DMS 273 (cell line): ENCODE data around the gene CETN2.
"Not testable (repeated sequence)": the region's sequence is repeated elsewhere in the genome, so short reads cannot be mapped to it uniquely, and the experiment has no call there.

Experiments
- DNase-seq: peaks from one replicate; lab custom pipeline; 2025; ENCODE audit not compliant: unreplicated experiment; lab: John Stamatoyannopoulos, UW

Gene CETN2

DNA sequence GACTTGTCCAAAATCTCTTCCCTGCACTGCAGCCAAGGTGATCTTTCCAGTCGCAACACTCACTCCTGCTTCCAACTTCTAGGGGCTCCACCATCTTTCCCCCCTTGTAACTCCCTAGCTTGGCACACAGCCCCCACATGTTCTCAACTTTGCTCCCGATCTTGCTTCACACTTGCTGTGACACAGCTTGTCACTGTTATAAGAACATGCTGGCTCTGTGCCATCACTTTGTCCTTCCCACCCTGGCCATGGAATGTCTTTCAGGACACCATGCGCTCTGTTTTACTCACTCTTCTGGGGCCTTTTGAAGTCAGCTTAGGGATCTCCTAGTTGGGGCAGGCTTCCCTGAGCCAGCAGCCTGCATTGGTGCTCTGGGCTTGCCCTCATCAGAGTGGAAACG is 2.8 kb upstream of the CETN2 start:
- no peak for DNase-seq

DNA sequence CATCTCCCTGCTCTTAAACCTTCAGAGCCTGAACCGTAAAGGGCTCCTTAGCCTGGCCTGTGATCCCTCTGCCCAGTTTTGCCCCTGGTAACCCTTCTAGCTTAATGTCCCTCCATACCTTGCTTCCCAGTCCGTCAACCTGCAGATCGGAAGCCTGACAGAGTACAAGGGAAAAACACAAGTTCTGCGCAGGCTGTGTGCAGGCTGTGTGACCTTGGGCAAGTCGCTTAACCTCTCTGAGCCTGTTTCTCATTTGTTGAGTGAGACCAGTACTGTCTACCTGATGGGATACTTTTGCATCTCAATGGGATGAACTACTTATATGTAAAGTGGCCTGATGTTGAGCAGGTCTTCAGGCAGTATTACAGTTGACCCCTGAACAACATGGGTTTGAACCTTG is 2.0 kb upstream of the CETN2 start:
- no peak for DNase-seq

DNA sequence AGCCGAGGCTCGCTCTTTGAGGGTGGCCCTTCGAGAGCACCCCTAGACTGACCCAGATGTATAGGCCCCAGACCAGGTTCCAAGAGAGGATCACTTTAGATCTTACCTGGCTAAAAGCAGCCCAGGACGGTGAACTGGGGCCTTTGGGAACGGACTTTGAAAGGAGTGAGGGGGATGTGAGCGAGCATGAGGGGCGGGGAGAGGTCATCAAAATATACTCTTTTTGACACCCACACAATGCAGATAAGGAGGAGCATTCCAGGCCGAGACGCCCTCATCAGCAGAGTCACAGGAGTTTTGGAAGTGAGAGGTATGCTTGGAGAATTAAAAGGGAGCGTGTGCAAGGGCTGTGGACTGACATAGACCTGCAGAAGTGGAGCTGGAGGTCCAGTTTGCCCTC is 834 bp upstream of the CETN2 start:
- DNase-seq, result no peak

DNA sequence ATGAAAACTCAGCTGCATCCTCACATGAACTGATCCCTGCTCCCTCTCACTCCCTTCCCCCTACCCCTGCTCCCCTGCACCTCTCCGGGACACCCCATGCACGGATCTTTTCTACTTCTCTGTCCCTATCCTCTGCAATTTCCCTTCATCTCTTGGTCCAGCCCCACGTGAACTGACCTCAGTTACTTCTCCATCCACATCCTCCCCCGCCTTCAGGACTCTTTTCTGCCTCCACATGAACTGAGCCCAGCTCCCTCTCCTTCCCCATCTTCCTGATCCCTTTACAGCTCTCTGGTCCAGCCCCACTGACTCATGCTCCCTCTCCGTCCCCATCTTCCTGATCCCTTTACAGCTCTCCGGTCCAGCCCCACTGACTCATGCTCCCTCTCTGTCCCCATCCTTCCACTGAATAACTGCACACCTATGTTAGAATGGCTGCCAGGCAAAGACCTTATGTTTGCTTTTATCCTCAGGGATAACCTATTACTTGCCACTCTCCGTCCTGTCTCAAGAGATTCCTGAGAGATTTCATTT is 5.6 kb downstream of the CETN2 start:
- no peak for DNase-seq

DNA sequence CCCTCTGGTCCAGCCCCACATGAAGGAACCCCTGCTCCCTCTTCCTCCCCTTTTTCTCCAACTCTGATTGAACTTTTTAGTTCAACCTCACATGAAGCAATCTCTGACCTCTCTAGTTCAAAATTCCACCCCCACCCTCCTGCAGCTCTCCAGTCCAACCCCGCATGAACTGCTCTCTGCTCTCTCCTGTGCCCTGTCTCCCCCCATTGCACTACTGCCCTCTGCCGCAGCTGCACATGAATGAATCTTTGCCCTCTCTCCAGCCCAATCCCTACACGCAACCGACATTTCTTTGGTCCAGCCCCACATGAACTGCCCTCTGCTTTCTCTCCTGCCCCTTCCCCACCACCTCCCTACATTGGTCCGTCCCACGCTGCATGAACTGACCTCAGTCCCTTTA is 6.9 kb downstream of the CETN2 start:
- no peak for DNase-seq

DNA sequence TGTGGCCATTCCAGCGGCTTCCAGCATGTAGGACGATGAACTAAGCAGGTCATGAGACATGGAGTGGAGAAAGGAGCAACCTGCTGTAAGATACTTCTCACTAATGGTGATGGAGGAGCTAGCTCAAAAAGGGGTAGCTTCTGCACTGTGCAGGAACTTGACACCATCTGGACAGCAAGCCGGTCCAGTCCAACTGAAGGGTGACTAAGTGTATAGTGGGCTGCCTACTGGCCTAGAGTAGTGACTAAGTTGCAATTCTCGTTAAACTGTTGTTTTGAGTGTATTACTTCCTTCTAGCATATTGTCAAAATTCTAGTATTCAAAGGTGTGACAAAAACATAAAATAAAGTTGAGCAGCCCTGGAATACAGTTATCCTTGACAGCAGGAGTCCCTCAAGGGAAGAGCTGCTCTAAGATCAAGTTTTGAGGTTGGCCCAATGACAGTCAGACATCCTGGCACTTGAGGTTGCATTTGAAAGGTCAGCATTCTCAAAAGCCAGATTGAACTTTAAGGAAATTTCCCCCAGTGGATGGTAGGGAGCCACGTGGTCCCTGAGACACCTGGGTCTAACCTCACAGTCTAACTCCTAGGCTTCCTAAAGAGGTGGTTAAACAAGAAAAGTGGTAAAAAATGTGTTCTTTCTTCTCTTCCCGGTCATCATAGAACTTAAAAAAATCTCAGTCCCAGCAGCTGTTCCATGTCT is 8.0 kb downstream of the CETN2 start:
- DNase-seq, result no peak

DNA sequence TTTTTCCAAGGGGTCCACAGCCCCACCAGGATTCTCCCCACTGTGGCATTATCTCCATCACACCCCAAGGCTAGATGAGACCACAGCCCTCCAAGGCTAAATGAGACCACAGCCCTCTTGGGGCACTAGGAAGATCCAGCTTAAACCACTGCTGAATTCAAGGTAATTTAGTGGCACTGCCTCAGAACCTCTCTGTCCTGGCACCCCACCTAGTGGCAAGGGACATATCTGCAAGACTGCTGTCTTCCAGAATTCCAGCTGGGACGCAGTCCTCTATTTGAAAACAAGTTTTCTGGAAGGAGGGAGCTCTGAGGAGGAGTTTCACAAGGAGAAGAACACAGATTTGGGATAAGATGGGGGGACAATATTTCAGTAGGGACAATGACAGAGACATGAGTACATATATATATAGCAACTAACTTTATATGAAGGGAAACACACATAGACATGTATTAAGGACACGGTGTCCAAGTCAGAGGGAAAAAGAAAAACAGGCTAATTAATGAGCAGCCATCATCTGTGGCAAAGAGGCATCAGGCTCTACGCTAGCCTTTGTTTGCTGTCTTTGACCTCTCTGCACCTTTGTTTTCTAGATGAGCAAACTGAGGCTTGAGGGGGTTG is 9.3 kb downstream of the CETN2 start:
- peak; percentile 88 for DNase-seq

DNA sequence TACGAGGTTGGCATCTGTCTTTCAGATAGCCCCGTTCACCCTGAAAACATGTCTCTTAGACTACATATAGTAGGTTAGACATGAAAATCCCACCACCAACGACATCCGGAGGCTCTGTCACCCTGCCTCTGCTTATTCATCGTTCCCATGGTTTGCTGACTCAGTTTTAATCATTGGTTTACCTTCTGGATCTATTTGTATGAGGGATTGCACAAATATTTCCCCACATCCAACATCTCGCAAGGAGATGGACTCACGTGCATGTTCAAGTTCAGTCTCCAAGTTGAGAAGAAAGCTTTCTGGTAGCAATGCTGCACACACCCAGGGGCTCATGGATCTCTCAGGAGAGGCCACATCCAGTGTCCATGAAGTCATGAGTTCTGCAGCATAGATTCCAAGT is 10.8 kb downstream of the CETN2 start:
- no peak for DNase-seq

DNA sequence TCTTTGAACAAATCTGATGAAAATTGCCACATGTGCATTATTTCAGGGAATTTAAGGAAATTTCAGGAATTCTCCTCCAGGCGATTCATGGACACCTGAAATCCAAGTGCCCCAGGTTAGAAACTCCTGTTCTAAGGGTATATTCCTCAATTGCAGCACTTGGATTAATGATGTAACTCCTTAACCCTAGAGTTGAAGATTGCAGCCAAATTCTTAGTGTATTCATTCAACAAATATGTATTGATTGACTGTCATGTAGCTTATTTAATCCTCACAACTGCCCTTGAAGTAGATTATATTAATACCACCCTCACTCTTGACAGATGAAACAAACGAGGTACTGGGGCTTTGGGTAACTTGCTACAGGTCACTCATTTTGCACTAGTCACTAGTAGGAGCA is 11.3 kb downstream of the CETN2 start:
- no peak for DNase-seq

DNA sequence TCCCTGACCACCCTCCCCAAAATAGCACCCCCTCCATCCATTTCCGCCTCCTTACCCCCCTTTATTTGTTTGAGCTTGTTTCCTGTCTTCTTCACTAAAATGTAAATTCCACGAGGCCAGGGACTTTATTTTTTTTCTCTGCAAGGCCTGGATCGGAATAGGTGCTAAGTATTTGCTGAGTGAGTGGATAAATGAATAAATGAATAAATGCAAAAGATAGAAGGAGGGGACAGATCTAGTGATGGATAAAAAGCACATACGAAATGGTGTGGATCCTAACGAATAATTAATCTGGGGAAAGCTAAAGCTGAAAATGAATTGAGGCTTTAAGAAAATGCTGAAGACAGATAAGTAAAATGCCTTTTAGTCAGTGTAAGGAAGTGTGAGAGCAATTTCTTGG is 12.2 kb downstream of the CETN2 start:
- no peak for DNase-seq

DNA sequence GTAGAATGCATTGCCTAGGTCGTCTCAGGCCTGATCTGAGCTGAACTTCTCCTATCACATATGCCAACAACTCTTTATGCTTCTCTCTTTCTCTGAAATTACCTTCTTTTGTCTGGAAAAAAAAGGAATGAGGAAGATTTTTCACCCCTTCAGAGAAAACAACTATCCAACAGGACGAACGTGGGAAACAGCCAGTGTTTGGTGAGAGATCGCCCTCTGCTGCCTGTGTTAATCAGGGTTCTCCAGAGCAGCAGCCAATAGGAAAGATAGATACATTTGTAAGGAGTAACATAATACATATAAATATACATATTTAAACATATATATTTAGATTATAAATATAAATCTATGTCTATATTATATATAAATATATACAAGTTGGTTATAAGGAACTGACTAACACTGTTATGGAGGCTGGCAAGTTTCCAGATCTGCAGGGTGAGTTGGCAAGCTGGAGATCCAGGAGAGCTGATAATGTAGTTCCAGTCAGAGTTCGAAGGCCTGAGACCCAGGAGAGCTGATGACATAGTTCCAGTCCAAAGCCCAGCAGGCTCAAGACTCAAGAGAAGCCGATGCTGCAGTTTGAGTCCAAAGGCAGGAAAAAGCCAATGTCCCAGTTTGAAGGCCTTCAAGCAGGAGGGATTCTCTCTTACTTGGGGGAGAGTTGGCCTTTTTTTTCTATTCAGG is 13.3 kb downstream of the CETN2 start:
- peak; percentile 79 for DNase-seq

DNA sequence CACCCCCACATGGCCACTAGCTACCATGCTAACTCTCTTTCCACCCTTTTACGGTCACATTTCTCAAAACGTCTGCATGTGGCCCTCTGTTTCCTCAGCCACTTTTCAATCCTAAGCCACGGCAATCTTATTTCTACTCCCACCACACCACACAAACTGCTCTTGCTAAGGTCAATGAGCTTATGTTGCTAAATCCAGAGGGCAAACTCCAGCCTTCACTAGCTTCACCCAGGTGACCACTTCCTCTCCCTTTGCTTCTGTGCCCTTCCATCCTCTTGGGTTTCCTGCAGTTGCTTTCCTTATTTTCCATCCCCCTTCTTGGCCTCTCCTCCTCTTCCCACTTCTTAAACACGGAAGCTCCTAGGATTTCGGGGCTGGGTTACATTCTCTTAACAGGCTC is 16.5 kb downstream of the CETN2 start:
- DNase-seq, result no peak

DNA sequence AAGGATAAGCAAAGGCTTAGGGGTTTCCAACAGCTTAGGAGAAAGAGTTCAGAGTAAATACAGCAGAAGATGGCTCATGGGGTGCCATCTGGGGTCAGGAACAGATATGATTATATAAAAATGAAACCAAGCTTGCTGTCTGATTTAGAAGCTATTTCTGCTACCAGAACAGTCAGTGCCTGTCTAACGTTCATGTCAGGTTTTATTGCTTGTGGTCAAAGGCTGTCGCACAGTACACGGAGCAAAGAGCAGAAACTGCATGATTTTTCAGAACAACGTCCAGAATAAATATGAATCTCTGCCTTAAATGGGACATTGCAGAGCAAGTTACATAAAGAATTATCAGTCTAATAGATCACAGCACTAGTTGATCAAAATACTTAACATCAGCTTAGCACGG is 17.4 kb downstream of the CETN2 start:
- DNase-seq, result no peak

DNA sequence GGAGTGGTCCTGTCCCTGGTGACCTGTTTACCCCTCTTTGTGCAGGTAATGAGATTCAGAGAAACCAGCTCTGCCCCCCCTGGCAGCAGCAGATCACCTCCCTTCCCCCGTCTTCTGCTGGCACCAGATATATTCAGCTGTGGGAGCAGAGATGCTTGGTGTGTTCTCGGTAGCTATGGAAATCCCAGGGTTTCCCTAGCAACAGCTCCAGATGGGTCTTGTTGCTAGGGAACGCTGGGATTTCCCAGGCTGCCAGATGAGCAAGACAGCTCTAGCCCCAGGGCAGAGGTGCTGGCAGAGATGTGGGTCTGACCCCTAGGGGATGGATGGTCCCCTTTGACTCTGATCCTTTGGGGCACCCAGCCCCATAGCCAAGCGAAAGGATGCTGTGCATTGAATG is 20.2 kb downstream of the CETN2 start:
- DNase-seq, result peak; percentile 77

DNA sequence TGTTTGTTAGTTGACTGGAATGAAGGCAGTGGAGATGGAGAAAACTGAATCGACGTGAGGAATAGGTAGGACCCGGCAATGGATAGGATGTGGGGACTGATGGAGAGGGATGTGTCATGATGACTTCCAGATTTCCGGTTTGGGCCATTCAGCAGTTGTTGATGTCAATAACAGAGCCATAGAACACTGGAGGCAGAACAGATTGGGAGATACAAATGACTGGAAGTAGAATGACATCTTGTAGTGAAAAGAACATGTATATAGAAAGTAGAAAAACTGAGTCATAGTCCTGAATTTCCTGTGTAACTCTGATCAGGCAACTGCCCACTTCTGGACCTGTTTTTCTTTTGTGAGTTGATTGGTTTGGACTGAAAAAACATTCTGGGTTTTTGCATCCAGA is 24.5 kb downstream of the CETN2 start:
- no peak for DNase-seq

DNA sequence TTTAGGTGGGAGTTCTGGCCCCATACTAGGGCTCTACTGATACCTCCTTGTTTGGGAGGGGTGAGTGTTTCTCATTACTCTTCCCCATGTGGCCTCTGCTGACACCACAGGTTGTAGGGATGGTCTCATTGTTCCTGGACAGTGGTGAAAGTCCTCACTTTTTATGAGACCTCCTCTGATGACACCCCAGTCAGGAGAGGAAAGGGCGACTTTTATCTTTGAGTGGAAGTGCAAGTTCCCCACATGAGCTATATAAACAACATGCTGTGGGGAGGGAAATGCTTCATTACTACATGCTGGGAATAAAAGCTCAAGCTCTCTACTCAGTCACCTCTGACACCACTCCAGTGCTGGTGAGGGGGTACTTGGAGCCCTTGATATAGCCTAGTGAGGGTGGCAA is 31.6 kb downstream of the CETN2 start:
- DNase-seq, result no peak

DNA sequence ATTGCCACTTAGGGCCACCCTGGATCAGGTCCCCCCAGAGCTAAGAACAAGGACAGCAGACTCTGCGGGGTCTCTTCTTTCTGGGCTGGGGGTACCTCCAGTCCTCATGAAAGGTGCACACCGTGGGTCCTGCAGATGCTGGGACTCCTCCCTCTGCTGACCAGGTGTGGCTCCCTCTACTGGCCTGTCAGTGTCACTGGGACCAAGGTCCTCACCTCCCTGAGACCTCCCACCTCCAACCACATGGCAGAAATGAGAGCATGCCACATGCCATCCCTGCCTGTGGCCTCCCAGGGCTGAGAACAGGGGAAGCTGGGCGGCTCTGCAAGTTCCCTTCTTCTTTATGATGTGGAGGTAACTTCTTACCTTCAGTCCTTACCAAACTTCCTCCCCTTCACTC is 43.5 kb downstream of the CETN2 start:
- DNase-seq, result not testable (repeated sequence)
